A172 (cell line): ENCODE measurements around the gene LEMD3. TPM values are rescaled to one million over a fixed set of nuclear protein-coding genes. Genes with fewer than 3 reads are reported as not detected.
"Not testable (repeated sequence)": the region's sequence is repeated elsewhere in the genome, so short reads cannot be mapped to it uniquely, and the experiment has no call there.

Experiments used
- DNase-seq: peaks from one replicate; pipeline ENCODE4 v3.0.0-alpha.2; 2015; ENCODE audit warnings: low spot score
- total RNA-seq: library from RNA; depleted of rRNA; stranded (reverse); fragments of >200 nt; shearing (Covaris generic); gene quantifications from 2 replicates; pipeline ENCODE4 v1.2.3, GENCODE V29; 2014; rRNA removed

LEMD3 gene
- total RNA-seq, 1 experiment from 2014 or later = 17.8 TPM

GRCh38 chr12:65279369-65280112, 110.2 kb downstream of the LEMD3 start:
- no peak for DNase-seq

GRCh38 chr12:65280306-65280705, 110.9 kb downstream of the LEMD3 start:
- DNase-seq = no peak

GRCh38 chr12:65282840-65283239, 113.5 kb downstream of the LEMD3 start:
- DNase-seq = no peak

- not testable (repeated sequence) for DNase-seq
Observed at GRCh38 chr12:65285532-65285931, 116.1 kb downstream of the LEMD3 start.

- DNase-seq = no peak
Observed at GRCh38 chr12:65287426-65287825, 118.0 kb downstream of the LEMD3 start.

- no peak for DNase-seq
Observed at GRCh38 chr12:65292241-65292640, 122.9 kb downstream of the LEMD3 start.

- no peak for DNase-seq
Observed at GRCh38 chr12:65293735-65294134, 124.4 kb downstream of the LEMD3 start.

- DNase-seq = no peak
Observed at GRCh38 chr12:65294641-65295262, 125.4 kb downstream of the LEMD3 start.

- no peak for DNase-seq
Observed at GRCh38 chr12:65296508-65297265, 127.3 kb downstream of the LEMD3 start.

Other genes starting within 250 kb of the LEMD3 start
- not detected in 2 replicates for gene WIF1, start 48.3 kb upstream of the LEMD3 start, total RNA-seq
- gene MSRB3, start 109.1 kb downstream of the LEMD3 start, total RNA-seq = 5.1 and 6.3 TPM in 2 replicates